ENCODE measurements around the gene GSN.
A peak's percentile ranks its signal among the peaks of the same experiment; 100 is the strongest.

Gene GSN

GRCh38 chr9:121322037-121322736 is 54.2 kb downstream of the GSN start:
- no peak overlapping the region for H3K4me3 ChIP-seq (ENCODE audit: low read length in 2 of 2)
- no peaks in the 10 kb centered on the region for H3K9me3 ChIP-seq (ENCODE audit: control insufficient read depth in 2 of 2, low read length in 2 of 2)
- H3K9ac ChIP-seq (ENCODE audit: low read depth in 1 of 2, low read length in 2 of 2): no peak overlapping the region
- H3K27ac ChIP-seq (ENCODE audit: low read depth in 2 of 2, low read length in 2 of 2): peak overlapping the region; percentile 38 to 49
- H3K4me1 ChIP-seq (ENCODE audit: control insufficient read depth in 2 of 2, insufficient read depth in 2 of 2, low read length in 2 of 2): peaks cover 5 to 7% of the 10 kb centered on the region in 2 donors
- H3K36me3 ChIP-seq (ENCODE audit: control insufficient read depth in 2 of 2, insufficient read depth in 2 of 2, low read length in 2 of 2): peaks cover 72 to 81% of the 10 kb centered on the region in 2 donors
- no peaks in the 10 kb centered on the region for H3K27me3 ChIP-seq (ENCODE audit: control insufficient read depth in 2 of 2, insufficient read depth in 2 of 2, low read length in 2 of 2)

GRCh38 chr9:121322737-121323448 is 54.9 kb downstream of the GSN start:
- Histone ChIP-seq H3K4me3 (ENCODE audit: low read length in 2 of 2) (no peak overlapping the region), H3K27me3 (ENCODE audit: control insufficient read depth in 2 of 2, insufficient read depth in 2 of 2, low read length in 2 of 2) (no peaks in the 10 kb centered on the region), H3K9me3 (ENCODE audit: control insufficient read depth in 2 of 2, low read length in 2 of 2) (no peaks in the 10 kb centered on the region), H3K9ac (ENCODE audit: low read depth in 1 of 2, low read length in 2 of 2) (no peak overlapping the region), H3K36me3 (ENCODE audit: control insufficient read depth in 2 of 2, insufficient read depth in 2 of 2, low read length in 2 of 2) (peaks cover 70 to 78% of the 10 kb centered on the region in 2 donors), H3K4me1 (ENCODE audit: control insufficient read depth in 2 of 2, insufficient read depth in 2 of 2, low read length in 2 of 2) (peaks cover 5% of the 10 kb centered on the region in 2 donors), H3K27ac (ENCODE audit: low read depth in 2 of 2, low read length in 2 of 2) (peak overlapping the region; percentile 38 to 49)

GRCh38 chr9:121323449-121324151 is 55.6 kb downstream of the GSN start:
- peaks cover 75 to 78% of the 10 kb centered on the region in 2 donors for H3K36me3 ChIP-seq (ENCODE audit: control insufficient read depth in 2 of 2, insufficient read depth in 2 of 2, low read length in 2 of 2)
- H3K27me3 ChIP-seq (ENCODE audit: control insufficient read depth in 2 of 2, insufficient read depth in 2 of 2, low read length in 2 of 2): no peaks in the 10 kb centered on the region
- no peak overlapping the region for H3K9ac ChIP-seq (ENCODE audit: low read depth in 1 of 2, low read length in 2 of 2)
- H3K9me3 ChIP-seq (ENCODE audit: control insufficient read depth in 2 of 2, low read length in 2 of 2): no peaks in the 10 kb centered on the region
- no peak overlapping the region for H3K27ac ChIP-seq (ENCODE audit: low read depth in 2 of 2, low read length in 2 of 2)
- peaks cover 5% of the 10 kb centered on the region in 2 donors for H3K4me1 ChIP-seq (ENCODE audit: control insufficient read depth in 2 of 2, insufficient read depth in 2 of 2, low read length in 2 of 2)
- H3K4me3 ChIP-seq (ENCODE audit: low read length in 2 of 2): no peak overlapping the region

GRCh38 chr9:121324316-121324715 is 56.4 kb downstream of the GSN start:
- Histone ChIP-seq H3K9ac (ENCODE audit: low read depth in 1 of 2, low read length in 2 of 2) (no peak overlapping the region), H3K9me3 (ENCODE audit: control insufficient read depth in 2 of 2, low read length in 2 of 2) (no peaks in the 10 kb centered on the region), H3K4me1 (ENCODE audit: control insufficient read depth in 2 of 2, insufficient read depth in 2 of 2, low read length in 2 of 2) (peaks cover 5% of the 10 kb centered on the region in 2 donors), H3K4me3 (ENCODE audit: low read length in 2 of 2) (no peak overlapping the region), H3K27me3 (ENCODE audit: control insufficient read depth in 2 of 2, insufficient read depth in 2 of 2, low read length in 2 of 2) (no peaks in the 10 kb centered on the region), H3K36me3 (ENCODE audit: control insufficient read depth in 2 of 2, insufficient read depth in 2 of 2, low read length in 2 of 2) (peaks cover 75 to 79% of the 10 kb centered on the region in 2 donors), H3K27ac (ENCODE audit: low read depth in 2 of 2, low read length in 2 of 2) (peak overlapping the region in 1 of 2 donors; percentile 79)

GRCh38 chr9:121324755-121325154 is 56.8 kb downstream of the GSN start:
- peaks cover 80 to 81% of the 10 kb centered on the region in 2 donors for H3K36me3 ChIP-seq (ENCODE audit: control insufficient read depth in 2 of 2, insufficient read depth in 2 of 2, low read length in 2 of 2)
- no peak overlapping the region for H3K4me3 ChIP-seq (ENCODE audit: low read length in 2 of 2)
- no peaks in the 10 kb centered on the region for H3K9me3 ChIP-seq (ENCODE audit: control insufficient read depth in 2 of 2, low read length in 2 of 2)
- H3K27ac ChIP-seq (ENCODE audit: low read depth in 2 of 2, low read length in 2 of 2): peak overlapping the region; percentile 69 to 79
- H3K27me3 ChIP-seq (ENCODE audit: control insufficient read depth in 2 of 2, insufficient read depth in 2 of 2, low read length in 2 of 2): no peaks in the 10 kb centered on the region
- peaks cover 5 to 7% of the 10 kb centered on the region in 2 donors for H3K4me1 ChIP-seq (ENCODE audit: control insufficient read depth in 2 of 2, insufficient read depth in 2 of 2, low read length in 2 of 2)
- no peak overlapping the region for H3K9ac ChIP-seq (ENCODE audit: low read depth in 1 of 2, low read length in 2 of 2)

GRCh38 chr9:121325387-121325786 is 57.4 kb downstream of the GSN start:
- H3K27ac ChIP-seq (ENCODE audit: low read depth in 2 of 2, low read length in 2 of 2): peak overlapping the region; percentile 69 to 79
- no peaks in the 10 kb centered on the region for H3K27me3 ChIP-seq (ENCODE audit: control insufficient read depth in 2 of 2, insufficient read depth in 2 of 2, low read length in 2 of 2)
- peaks cover 84 to 85% of the 10 kb centered on the region in 2 donors for H3K36me3 ChIP-seq (ENCODE audit: control insufficient read depth in 2 of 2, insufficient read depth in 2 of 2, low read length in 2 of 2)
- no peak overlapping the region for H3K4me3 ChIP-seq (ENCODE audit: low read length in 2 of 2)
- H3K9ac ChIP-seq (ENCODE audit: low read depth in 1 of 2, low read length in 2 of 2): no peak overlapping the region
- H3K4me1 ChIP-seq (ENCODE audit: control insufficient read depth in 2 of 2, insufficient read depth in 2 of 2, low read length in 2 of 2): peaks cover 5 to 7% of the 10 kb centered on the region in 2 donors
- H3K9me3 ChIP-seq (ENCODE audit: control insufficient read depth in 2 of 2, low read length in 2 of 2): no peaks in the 10 kb centered on the region

GRCh38 chr9:121326130-121326838 is 58.3 kb downstream of the GSN start:
- Histone ChIP-seq H3K36me3 (ENCODE audit: control insufficient read depth in 2 of 2, insufficient read depth in 2 of 2, low read length in 2 of 2) (peaks cover 83 to 85% of the 10 kb centered on the region in 2 donors), H3K4me3 (ENCODE audit: low read length in 2 of 2) (no peak overlapping the region), H3K27me3 (ENCODE audit: control insufficient read depth in 2 of 2, insufficient read depth in 2 of 2, low read length in 2 of 2) (no peaks in the 10 kb centered on the region), H3K9ac (ENCODE audit: low read depth in 1 of 2, low read length in 2 of 2) (peak overlapping the region in 1 of 2 donors; percentile 16), H3K4me1 (ENCODE audit: control insufficient read depth in 2 of 2, insufficient read depth in 2 of 2, low read length in 2 of 2) (peaks cover under 1 to 3% of the 10 kb centered on the region in 2 donors), H3K9me3 (ENCODE audit: control insufficient read depth in 2 of 2, low read length in 2 of 2) (no peaks in the 10 kb centered on the region), H3K27ac (ENCODE audit: low read depth in 2 of 2, low read length in 2 of 2) (peak overlapping the region; percentile 75 to 79)

GRCh38 chr9:121326901-121327613 is 59.1 kb downstream of the GSN start:
- Histone ChIP-seq H3K4me1 (ENCODE audit: control insufficient read depth in 2 of 2, insufficient read depth in 2 of 2, low read length in 2 of 2) (peaks cover 1 to 3% of the 10 kb centered on the region in 2 donors), H3K9me3 (ENCODE audit: control insufficient read depth in 2 of 2, low read length in 2 of 2) (no peaks in the 10 kb centered on the region), H3K9ac (ENCODE audit: low read depth in 1 of 2, low read length in 2 of 2) (peak overlapping the region; percentile 16 to 24), H3K36me3 (ENCODE audit: control insufficient read depth in 2 of 2, insufficient read depth in 2 of 2, low read length in 2 of 2) (peaks cover 84 to 89% of the 10 kb centered on the region in 2 donors), H3K4me3 (ENCODE audit: low read length in 2 of 2) (no peak overlapping the region), H3K27ac (ENCODE audit: low read depth in 2 of 2, low read length in 2 of 2) (peak overlapping the region; percentile 75 to 79), H3K27me3 (ENCODE audit: control insufficient read depth in 2 of 2, insufficient read depth in 2 of 2, low read length in 2 of 2) (no peaks in the 10 kb centered on the region)

GRCh38 chr9:121328476-121328875 is 60.5 kb downstream of the GSN start:
- Histone ChIP-seq H3K27me3 (ENCODE audit: control insufficient read depth in 2 of 2, insufficient read depth in 2 of 2, low read length in 2 of 2) (no peaks in the 10 kb centered on the region), H3K9me3 (ENCODE audit: control insufficient read depth in 2 of 2, low read length in 2 of 2) (no peaks in the 10 kb centered on the region), H3K36me3 (ENCODE audit: control insufficient read depth in 2 of 2, insufficient read depth in 2 of 2, low read length in 2 of 2) (peaks cover 88 to 90% of the 10 kb centered on the region in 2 donors), H3K9ac (ENCODE audit: low read depth in 1 of 2, low read length in 2 of 2) (no peak overlapping the region), H3K4me3 (ENCODE audit: low read length in 2 of 2) (no peak overlapping the region), H3K27ac (ENCODE audit: low read depth in 2 of 2, low read length in 2 of 2) (peak overlapping the region in 1 of 2 donors; percentile 36), H3K4me1 (ENCODE audit: control insufficient read depth in 2 of 2, insufficient read depth in 2 of 2, low read length in 2 of 2) (peaks cover 2 to 3% of the 10 kb centered on the region in 2 donors)

Measured in mucosa of rectum (tissue), 2 donors.